Spleen (tissue), 7 donors: ENCODE results near the gene SLC11A2.

Source experiments
- POLR2A ChIP-seq, 3 donors: fragments of 450-650 bp; IDR thresholded peaks; one replicate each; pipeline ENCODE4 v1.5.1; 2017; ENCODE audit warnings: antibody characterized with exemption in 3 of 3, mild to moderate bottlenecking in 1 of 3
- TF ChIP-seq, protein P1 (sequence below), 11 experiments: fragments of 200-600 bp in 7 of 11; fragments of 450-650 bp in 4 of 11; sonication (generic) in 4 of 11; IDR thresholded peaks in 8 of 11; conservative IDR thresholded peaks in 3 of 11; 1 replicate in 7 of 11; 2 replicates in 4 of 11; pipeline versions ENCODE4 v1.4.0 to v1.8.0; 2016 to 2021; ENCODE audit warnings: antibody characterized with exemption in 11 of 11, inconsistent platforms in 4 of 11, mild to moderate bottlenecking in 1 of 11
- donor health status: DM: no; HTN: no; CAD: no; lungs with moderate emphysema.
- donor health status: DM: no; HTN: no; CAD: no.
- donor health status: DM: no; HTN: no; CAD: no.

DNA sequence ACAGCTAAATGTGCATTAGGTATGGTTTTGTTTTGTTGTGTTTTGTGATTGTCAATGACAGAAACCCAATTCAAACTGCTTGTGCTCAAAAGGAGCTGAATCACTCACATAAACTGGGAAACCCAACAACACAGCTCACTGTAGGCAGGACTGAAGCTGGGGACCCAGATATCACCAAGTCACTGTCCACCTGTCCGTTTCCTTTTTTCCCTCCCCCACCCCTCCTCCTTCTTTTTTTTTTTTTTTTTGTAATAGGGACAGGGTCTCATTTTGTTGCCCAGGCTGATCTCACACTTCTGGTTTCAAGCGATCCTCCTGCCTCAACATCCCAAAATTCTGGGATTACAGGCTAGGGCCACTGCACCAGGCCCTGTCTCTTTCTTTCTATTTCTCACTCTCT, 6.9 kb upstream of the SLC11A2 start:
- TF ChIP-seq POLR2A (IDR thresholded peaks at IDR 0.05): no peak
- TF ChIP-seq, protein P1, sequence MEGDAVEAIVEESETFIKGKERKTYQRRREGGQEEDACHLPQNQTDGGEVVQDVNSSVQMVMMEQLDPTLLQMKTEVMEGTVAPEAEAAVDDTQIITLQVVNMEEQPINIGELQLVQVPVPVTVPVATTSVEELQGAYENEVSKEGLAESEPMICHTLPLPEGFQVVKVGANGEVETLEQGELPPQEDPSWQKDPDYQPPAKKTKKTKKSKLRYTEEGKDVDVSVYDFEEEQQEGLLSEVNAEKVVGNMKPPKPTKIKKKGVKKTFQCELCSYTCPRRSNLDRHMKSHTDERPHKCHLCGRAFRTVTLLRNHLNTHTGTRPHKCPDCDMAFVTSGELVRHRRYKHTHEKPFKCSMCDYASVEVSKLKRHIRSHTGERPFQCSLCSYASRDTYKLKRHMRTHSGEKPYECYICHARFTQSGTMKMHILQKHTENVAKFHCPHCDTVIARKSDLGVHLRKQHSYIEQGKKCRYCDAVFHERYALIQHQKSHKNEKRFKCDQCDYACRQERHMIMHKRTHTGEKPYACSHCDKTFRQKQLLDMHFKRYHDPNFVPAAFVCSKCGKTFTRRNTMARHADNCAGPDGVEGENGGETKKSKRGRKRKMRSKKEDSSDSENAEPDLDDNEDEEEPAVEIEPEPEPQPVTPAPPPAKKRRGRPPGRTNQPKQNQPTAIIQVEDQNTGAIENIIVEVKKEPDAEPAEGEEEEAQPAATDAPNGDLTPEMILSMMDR (IDR thresholded peaks at IDR 0.05 in 8 of 11, conservative IDR thresholded peaks at IDR 0.05 in 3 of 11): no peak
